ENCODE results near the gene FBXO4. TPM values are rescaled to one million over a fixed set of nuclear protein-coding genes. Genes with fewer than 3 reads are reported as not detected.

The FBXO4 gene
- total and polyA plus RNA-seq, 2 of the 8 experiments (the other 6 are each of a cell fraction or from before 2014, with no cell fraction given) = 0.60 to 0.88 TPM

DNA sequence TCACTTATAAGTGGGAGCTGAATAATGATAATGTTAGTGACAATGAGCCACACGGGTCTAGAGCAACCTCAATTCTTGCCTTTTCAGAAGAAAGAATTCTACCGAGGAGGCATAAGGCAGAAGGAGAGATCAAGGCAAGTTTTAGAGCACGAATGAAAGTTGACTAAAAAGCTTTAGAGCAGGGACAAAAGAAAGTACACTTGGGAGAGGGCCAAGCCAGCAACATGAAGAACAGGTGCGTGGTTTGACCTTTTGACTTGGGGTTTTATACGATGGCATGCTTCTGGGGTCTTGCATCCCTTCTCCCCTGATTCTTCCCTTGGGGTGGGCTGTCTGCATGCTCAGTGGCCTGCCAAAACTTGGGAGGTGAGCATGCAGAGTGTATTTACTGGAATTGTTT lies 42.3 kb upstream of the FBXO4 start (continued):
- TF ChIP-seq, protein P1, sequence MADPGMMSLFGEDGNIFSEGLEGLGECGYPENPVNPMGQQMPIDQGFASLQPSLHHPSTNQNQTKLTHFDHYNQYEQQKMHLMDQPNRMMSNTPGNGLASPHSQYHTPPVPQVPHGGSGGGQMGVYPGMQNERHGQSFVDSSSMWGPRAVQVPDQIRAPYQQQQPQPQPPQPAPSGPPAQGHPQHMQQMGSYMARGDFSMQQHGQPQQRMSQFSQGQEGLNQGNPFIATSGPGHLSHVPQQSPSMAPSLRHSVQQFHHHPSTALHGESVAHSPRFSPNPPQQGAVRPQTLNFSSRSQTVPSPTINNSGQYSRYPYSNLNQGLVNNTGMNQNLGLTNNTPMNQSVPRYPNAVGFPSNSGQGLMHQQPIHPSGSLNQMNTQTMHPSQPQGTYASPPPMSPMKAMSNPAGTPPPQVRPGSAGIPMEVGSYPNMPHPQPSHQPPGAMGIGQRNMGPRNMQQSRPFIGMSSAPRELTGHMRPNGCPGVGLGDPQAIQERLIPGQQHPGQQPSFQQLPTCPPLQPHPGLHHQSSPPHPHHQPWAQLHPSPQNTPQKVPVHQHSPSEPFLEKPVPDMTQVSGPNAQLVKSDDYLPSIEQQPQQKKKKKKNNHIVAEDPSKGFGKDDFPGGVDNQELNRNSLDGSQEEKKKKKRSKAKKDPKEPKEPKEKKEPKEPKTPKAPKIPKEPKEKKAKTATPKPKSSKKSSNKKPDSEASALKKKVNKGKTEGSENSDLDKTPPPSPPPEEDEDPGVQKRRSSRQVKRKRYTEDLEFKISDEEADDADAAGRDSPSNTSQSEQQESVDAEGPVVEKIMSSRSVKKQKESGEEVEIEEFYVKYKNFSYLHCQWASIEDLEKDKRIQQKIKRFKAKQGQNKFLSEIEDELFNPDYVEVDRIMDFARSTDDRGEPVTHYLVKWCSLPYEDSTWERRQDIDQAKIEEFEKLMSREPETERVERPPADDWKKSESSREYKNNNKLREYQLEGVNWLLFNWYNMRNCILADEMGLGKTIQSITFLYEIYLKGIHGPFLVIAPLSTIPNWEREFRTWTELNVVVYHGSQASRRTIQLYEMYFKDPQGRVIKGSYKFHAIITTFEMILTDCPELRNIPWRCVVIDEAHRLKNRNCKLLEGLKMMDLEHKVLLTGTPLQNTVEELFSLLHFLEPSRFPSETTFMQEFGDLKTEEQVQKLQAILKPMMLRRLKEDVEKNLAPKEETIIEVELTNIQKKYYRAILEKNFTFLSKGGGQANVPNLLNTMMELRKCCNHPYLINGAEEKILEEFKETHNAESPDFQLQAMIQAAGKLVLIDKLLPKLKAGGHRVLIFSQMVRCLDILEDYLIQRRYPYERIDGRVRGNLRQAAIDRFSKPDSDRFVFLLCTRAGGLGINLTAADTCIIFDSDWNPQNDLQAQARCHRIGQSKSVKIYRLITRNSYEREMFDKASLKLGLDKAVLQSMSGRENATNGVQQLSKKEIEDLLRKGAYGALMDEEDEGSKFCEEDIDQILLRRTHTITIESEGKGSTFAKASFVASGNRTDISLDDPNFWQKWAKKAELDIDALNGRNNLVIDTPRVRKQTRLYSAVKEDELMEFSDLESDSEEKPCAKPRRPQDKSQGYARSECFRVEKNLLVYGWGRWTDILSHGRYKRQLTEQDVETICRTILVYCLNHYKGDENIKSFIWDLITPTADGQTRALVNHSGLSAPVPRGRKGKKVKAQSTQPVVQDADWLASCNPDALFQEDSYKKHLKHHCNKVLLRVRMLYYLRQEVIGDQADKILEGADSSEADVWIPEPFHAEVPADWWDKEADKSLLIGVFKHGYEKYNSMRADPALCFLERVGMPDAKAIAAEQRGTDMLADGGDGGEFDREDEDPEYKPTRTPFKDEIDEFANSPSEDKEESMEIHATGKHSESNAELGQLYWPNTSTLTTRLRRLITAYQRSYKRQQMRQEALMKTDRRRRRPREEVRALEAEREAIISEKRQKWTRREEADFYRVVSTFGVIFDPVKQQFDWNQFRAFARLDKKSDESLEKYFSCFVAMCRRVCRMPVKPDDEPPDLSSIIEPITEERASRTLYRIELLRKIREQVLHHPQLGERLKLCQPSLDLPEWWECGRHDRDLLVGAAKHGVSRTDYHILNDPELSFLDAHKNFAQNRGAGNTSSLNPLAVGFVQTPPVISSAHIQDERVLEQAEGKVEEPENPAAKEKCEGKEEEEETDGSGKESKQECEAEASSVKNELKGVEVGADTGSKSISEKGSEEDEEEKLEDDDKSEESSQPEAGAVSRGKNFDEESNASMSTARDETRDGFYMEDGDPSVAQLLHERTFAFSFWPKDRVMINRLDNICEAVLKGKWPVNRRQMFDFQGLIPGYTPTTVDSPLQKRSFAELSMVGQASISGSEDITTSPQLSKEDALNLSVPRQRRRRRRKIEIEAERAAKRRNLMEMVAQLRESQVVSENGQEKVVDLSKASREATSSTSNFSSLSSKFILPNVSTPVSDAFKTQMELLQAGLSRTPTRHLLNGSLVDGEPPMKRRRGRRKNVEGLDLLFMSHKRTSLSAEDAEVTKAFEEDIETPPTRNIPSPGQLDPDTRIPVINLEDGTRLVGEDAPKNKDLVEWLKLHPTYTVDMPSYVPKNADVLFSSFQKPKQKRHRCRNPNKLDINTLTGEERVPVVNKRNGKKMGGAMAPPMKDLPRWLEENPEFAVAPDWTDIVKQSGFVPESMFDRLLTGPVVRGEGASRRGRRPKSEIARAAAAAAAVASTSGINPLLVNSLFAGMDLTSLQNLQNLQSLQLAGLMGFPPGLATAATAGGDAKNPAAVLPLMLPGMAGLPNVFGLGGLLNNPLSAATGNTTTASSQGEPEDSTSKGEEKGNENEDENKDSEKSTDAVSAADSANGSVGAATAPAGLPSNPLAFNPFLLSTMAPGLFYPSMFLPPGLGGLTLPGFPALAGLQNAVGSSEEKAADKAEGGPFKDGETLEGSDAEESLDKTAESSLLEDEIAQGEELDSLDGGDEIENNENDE (IDR thresholded peaks at IDR 0.05; ENCODE audit: insufficient replicate concordance, low read length) = no peak
- TF ChIP-seq GTF2F1 (IDR thresholded peaks at IDR 0.05; ENCODE audit: borderline replicate concordance, low read depth, low read length) (no peak), TAF1 (IDR thresholded peaks at IDR 0.05; ENCODE audit: low read depth, low read length) (no peak), TBP (IDR thresholded peaks at IDR 0.05; ENCODE audit: low read depth, low read length) (no peak), SUZ12 (IDR thresholded peaks at IDR 0.05; ENCODE audit: low read length) (no peak), TAF7 (optimal IDR thresholded peaks at IDR 0.05; ENCODE audit: borderline replicate concordance, low read depth, low read length) (no peak), CEBPB (IDR thresholded peaks at IDR 0.05; ENCODE audit: low read depth, low read length) (no peak), ZNF274 (IDR thresholded peaks at IDR 0.05; ENCODE audit: borderline replicate concordance, extremely low read depth, low read length) (no peak), SP4 (IDR thresholded peaks at IDR 0.05; ENCODE audit: low read length) (no peak)
- TF ChIP-seq, protein P2, sequence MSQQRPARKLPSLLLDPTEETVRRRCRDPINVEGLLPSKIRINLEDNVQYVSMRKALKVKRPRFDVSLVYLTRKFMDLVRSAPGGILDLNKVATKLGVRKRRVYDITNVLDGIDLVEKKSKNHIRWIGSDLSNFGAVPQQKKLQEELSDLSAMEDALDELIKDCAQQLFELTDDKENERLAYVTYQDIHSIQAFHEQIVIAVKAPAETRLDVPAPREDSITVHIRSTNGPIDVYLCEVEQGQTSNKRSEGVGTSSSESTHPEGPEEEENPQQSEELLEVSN (IDR thresholded peaks at IDR 0.05) = no peak

Measured in H1 (cell line).